T-helper 1 cell treated with Interleukin-12 subunit alpha and Interleukin-12 subunit beta and Interleukin-4 antibody, amounts not matched to agents 30 ng/mL and 1 ng/mL, for 36 hours (primary cell): ENCODE measurements around the gene ATP2B2. TPM values are rescaled to one million over a fixed set of nuclear protein-coding genes. Genes with fewer than 3 reads are reported as not detected.

ENCODE experiments used
- intact Hi-C: fragments of 100-400 bp; cut with micrococcal nuclease; formaldehyde crosslinking; loops from one replicate; pipeline ENCODE4 v1.15.1; 2024
- total RNA-seq: library from RNA; stranded (reverse); gene quantifications from 2 replicates; pipeline ENCODE4 v1.2.3, GENCODE V29; 2022

The ATP2B2 gene
- total RNA-seq, 1 donor from 2014 or later = not detected

DNA sequence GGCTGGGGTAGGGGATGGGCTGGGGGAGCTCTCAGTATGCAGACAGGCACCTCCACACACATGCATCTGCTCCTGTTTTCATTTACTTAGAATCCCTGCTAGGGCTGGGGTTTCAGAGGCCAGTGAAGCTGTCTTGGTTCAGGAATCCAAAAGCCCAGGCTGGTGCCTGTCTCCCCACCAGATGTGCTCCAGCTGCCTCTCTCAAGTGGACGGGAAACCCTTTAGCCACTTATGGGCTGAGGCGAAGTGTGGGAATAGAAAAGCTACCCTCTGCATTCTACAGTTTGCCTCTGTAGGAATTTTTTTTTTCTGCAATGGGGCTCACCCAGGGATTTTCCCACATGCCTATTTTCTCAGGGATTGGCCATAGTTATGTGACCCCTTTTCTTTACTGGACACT lies 72.5 kb downstream of the ATP2B2 start:
- intact Hi-C loops = no loop called here

GRCh38 chr3:10432156-10432845 lies 73.1 kb downstream of the ATP2B2 start:
- intact Hi-C loops = no loop called here

DNA sequence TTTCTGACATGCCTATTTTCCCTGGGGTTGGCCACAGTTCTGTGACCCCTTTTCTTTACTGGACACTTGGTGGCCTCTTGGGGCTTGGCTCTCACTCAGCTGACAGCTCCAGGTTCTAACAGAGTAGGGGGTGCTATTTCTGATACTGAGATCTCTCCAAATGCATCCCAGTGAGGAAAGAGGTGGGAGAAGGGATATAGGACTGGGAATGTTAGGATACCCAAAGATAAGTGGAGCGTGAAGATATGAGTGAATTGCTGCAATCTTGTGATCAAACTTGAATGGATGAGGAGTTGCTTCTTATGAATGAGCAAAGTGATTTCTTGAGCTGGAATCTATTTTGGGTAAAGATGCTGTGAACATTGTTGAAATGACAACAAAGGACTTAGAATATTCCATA lies 74.6 kb downstream of the ATP2B2 start:
- intact Hi-C loops = no loop called here

DNA sequence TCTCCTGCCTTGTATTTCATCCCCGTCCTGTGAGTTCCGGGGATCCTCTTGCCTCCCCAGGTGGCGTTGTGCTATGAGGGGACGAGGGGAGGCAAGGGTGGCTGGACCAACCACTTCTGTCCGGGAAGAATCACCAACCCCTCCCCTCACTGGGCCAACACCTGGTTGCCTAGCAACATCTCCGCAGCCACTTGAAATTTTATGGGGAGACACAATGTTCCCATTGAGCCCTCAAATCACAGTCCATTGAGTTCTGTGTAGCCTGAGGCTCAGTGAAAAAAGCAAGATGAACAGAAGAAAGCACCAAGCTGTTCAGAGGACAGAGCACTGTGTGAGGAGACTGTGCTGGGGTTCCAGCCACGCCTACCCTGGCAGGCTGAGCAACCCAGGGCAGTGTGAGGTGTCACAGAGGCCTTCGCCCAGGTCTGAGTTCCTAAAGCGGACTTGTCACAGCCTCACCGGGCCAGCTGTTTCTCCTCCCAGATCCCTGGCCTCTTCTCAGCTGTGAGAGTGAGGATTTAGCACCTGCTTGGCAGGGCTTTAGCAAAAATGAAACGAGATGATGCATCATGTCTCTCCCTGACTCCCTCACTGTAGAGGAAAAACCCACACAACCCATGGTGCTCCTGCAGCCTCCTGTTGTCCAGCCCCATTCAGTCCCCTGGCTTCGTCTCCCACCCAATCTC lies 76.8 kb downstream of the ATP2B2 start:
- intact Hi-C loops = no loop called here

DNA sequence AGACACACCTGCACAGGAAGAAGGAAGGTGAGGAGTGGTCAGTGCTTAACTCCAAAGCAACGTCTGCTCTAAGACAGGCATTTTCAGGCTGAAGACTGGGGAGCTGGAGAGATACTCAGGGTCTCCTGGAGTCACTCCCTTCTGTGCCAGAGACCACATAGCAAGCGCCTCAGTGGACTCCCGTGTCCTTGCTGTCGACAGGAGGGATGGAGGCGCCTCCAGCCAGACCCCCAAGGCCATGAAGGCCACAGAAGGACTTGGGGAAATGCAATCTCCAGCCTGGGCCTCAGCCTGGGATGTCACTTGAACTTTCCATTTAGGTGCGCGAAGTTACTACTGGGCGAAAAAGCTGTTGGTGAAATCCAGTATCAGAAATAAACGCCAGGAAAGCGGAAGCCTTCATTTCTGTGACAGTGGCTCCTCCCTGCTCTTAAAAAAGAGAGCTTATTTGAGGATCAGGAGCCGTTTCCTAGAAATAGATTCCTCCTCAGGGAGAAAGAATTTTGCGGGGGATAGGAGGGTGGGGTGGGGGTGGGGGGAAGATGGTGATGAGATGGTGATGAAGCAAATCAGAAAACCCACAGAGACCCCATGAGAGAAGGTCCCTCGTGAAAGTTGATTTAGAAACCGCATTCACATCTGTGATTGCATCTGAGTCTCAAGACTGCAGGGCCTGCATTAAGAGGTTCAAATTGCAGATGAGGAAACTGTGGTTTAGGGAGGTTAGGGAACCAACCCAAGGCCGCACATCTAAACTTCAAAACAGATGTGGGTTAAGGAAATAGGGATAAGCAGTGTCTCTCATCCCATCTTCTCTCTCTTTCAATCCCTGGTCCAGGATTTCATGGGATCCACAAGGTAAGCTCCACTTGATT lies 78.8 kb downstream of the ATP2B2 start:
- intact Hi-C loops = no loop called here

- intact Hi-C loops = no loop called here
These were observed 82.1 kb downstream of the ATP2B2 start for GRCh38 chr3:10423171-10423882.

DNA sequence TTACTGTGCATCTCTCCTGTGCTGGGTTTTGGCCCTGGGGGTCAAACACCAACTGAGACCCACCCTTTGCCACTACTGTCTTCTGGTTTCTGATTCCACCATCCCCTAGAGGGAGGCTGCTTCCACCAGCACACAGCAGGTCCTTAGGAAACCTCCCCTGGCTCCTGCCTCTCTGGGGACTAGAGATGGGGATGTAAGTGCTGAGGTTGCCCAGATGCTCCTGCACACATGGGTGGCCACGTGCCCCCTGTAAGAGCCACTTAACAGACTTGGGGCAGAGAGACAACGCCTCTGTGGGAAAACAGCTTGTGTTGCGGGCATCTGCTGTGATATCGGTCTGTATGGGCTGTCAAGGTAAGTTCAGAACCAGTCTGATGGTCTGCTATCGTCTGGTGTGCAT lies 83.4 kb downstream of the ATP2B2 start:
- intact Hi-C loops = no loop called here

- intact Hi-C loops = no loop called here
These were observed 84.5 kb downstream of the ATP2B2 start for GRCh38 chr3:10420745-10421475.

DNA sequence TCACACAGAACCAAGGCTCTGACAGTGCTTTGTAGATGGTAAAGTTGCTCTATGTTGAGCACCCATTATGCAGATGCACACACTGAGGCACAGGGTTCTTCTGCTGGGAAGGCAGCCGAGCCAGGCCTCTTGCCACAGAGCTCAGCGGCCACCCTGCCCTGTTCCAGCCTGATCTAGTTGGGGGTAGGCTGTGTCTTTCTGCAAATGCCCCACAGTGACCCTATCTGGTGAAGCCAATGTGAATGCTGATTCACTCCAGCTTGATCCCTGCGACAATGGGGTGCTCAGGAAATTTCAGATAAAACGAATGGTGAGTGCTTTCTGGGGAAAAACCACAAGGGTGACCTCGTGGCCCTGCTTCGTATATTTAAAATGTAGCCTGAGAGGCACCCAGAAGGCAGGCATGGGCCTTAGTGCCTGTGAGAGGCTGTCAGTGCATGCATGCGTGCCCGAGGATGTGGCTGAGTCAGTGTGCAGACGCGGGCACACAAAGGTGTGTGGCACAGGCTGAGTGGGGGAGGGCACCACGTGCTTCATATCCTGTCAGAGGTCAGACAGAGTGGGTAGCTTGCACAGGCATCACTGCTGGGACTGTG lies 85.7 kb downstream of the ATP2B2 start:
- intact Hi-C loops = loop anchor here (5.0 kb wide), 1 partner anchor 273 kb away; no protein-coding TSS in a partner anchor

DNA sequence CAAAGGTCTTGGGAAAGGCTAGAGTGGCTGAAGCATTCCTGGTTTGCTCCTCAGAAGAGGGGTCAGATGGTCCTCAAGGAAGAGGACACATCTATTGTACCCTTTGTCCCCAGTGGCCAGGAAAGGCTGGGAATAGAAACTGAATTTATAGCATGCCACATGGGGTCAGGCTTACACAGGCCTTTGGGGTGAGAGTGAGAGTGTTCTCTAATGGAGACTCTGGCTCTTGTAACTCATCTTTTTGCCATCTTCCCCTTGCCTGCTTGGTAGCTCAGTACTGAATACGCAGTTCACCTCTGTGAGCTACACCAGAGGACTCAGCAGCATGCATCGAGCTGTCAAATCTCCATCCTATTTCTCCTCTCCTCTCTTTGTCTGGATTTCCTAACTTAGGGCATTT lies 87.5 kb downstream of the ATP2B2 start:
- intact Hi-C loops = loop anchor here (1.0 to 5.0 kb wide), 2 partner anchors 274 to 321 kb away; no protein-coding TSS in a partner anchor

- intact Hi-C loops = loop anchor here (5.0 kb wide), 1 partner anchor 275 kb away; no protein-coding TSS in a partner anchor
These were observed 88.6 kb downstream of the ATP2B2 start for GRCh38 chr3:10416730-10417300.

- intact Hi-C loops = no loop called here
These were observed 92.3 kb downstream of the ATP2B2 start for GRCh38 chr3:10413041-10413440.

- intact Hi-C loops = no loop called here
These were observed 93.6 kb downstream of the ATP2B2 start for GRCh38 chr3:10411598-10412332.

GRCh38 chr3:10410383-10411002 lies 94.9 kb downstream of the ATP2B2 start:
- intact Hi-C loops = no loop called here

GRCh38 chr3:10408680-10409079 lies 96.7 kb downstream of the ATP2B2 start:
- intact Hi-C loops = no loop called here

DNA sequence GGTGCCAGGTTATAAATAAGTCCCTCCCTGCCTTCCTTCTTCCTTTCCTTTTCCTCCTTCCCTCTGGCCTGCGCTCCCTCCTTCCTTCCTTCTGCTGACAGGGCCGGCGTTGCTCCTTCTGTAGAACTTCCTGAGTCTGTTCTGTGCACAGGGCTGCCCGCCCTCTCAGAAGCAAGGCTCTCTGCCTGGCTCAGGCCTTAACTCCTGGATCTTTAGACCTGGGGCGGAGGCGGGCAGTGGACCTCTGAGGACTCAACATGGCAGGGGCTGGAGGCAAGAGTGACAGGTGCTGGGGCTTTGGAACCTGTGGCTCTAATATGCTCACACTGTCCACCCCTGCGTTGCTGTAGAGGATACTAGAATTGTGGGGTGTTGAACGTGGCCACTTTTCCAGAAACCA lies 98.0 kb downstream of the ATP2B2 start:
- intact Hi-C loops = no loop called here

- intact Hi-C loops = no loop called here
These were observed 99.0 kb downstream of the ATP2B2 start for GRCh38 chr3:10406414-10406813.

- intact Hi-C loops = no loop called here
These were observed 99.6 kb downstream of the ATP2B2 start for GRCh38 chr3:10405816-10406215.

- intact Hi-C loops = no loop called here
These were observed 100.5 kb downstream of the ATP2B2 start for GRCh38 chr3:10404876-10405275.
